HCT116 (cell line): ENCODE measurements around the gene PPFIA2. TPM values are rescaled to one million over a fixed set of nuclear protein-coding genes. Genes with fewer than 3 reads are reported as not detected.

Source experiments
- ATAC-seq: fragments of 200-7000 bp; cut with Tn5 transposase; 2 replicates; pipeline ENCODE4 v1.9.1; 2020; ENCODE audit warnings: mild to moderate bottlenecking, moderate library complexity
- BruUV-seq: library from RNA; stranded (reverse); fragments of 400-500 nt; replicated peaks from 2 replicates; lab custom pipeline; 2021; lab: Mats Ljungman, UMichigan
- CTCF ChIA-PET: fragments of 300-600 bp; sonication (Branson Sonifier 250); formaldehyde crosslinking; loops from one replicate; lab custom pipeline; 2021; ENCODE audit warnings: antibody characterized with exemption; lab: Charles Lee
- POLR2A ChIA-PET: fragments of 300-600, 350-600 bp; sonication (Branson Sonifier 250); formaldehyde crosslinking; loops from one replicate; lab custom pipeline; 2021; ENCODE audit warnings: antibody characterized with exemption; lab: Charles Lee
- RAD21 ChIA-PET, 2 experiments: fragments of 300-600 bp; sonication (Branson Sonifier 250); formaldehyde crosslinking; loops; one replicate each; lab custom pipeline; 2023; ENCODE audit warnings: low total read pairs in 2 of 2; ENCODE audit not compliant: uncharacterized antibody in 2 of 2, unreplicated experiment in 2 of 2, low non-redundant PET in 1 of 2; lab: Charles Lee
- DNase-seq: peaks from one replicate; pipeline ENCODE4 v3.0.0-alpha.2; 2010; ENCODE audit warnings: low read depth, low spot score
- H2AFZ ChIP-seq: fragments of 200-600 bp; shearing (Covaris generic), sonication (generic); 2 replicates; pipeline ENCODE4 v1.6.1; 2017; ENCODE audit warnings: low read depth, mixed run types, mixed read lengths, antibody characterized with exemption, low read length; ENCODE audit not compliant: poor library complexity, severe bottlenecking
- H3K27ac ChIP-seq: 2 replicates; pipeline ENCODE4 v1.5.1; 2012; ENCODE audit warnings: low read depth, low read length
- H3K27me3 ChIP-seq: fragments of 200-600 bp; sonication (generic); 2 replicates; pipeline ENCODE4 v1.6.1; 2016; ENCODE audit warnings: mixed run types, low read length, mixed read lengths; ENCODE audit not compliant: insufficient read depth
- H3K36me3 ChIP-seq, 2 experiments: fragments of 200-500 bp in 1 of 2; fragments of 200-600 bp in 1 of 2; sonication (Bioruptor generic) in 1 of 2; sonication (generic) in 1 of 2; 2 replicates each; pipeline versions ENCODE4 v1.5.1 to v1.6.1; 2014 to 2016; ENCODE audit warnings: low read length in 2 of 2, inconsistent platforms in 1 of 2, mixed read lengths in 1 of 2, mixed run types in 1 of 2; ENCODE audit not compliant: insufficient read depth in 2 of 2, control insufficient read depth in 1 of 2
- H3K4me1 ChIP-seq, 2 experiments: fragments of 200-600 bp in 1 of 2; sonication (generic) in 1 of 2; 2 replicates each; pipeline versions ENCODE4 v1.5.1 to v1.6.1; 2012 to 2017; ENCODE audit warnings: low read length in 2 of 2, inconsistent platforms in 1 of 2, mild to moderate bottlenecking in 1 of 2, mixed read lengths in 1 of 2, mixed run types in 1 of 2, moderate library complexity in 1 of 2; ENCODE audit not compliant: insufficient read depth in 2 of 2, control insufficient read depth in 1 of 2
- H3K4me2 ChIP-seq: fragments of 200-600 bp; sonication (generic); 2 replicates; pipeline ENCODE4 v1.6.1; 2017; ENCODE audit warnings: mixed run types, low read length, mixed read lengths
- H3K4me3 ChIP-seq, 2 experiments: fragments of 200-600 bp in 1 of 2; sonication (generic) in 1 of 2; replicated peaks in 1 of 2; 2 replicates each; pipeline ENCODE4 v1.5.1; 2011 to 2016; ENCODE audit warnings: low read length in 2 of 2, control low read depth in 1 of 2, low read depth in 1 of 2, mild to moderate bottlenecking in 1 of 2, mixed read lengths in 1 of 2, mixed run types in 1 of 2
- H3K79me2 ChIP-seq: fragments of 200-600 bp; sonication (generic); 2 replicates; pipeline ENCODE4 v1.6.1; 2017; ENCODE audit warnings: mild to moderate bottlenecking, mixed run types, low read length, moderate library complexity, mixed read lengths; ENCODE audit not compliant: insufficient read depth
- H3K9ac ChIP-seq: fragments of 200-600 bp; sonication (generic); 2 replicates; pipeline ENCODE4 v1.6.1; 2016; ENCODE audit warnings: low read length, mixed read lengths
- H3K9me2 ChIP-seq: fragments of 200-600 bp; sonication (generic), shearing (Covaris generic); 2 replicates; pipeline ENCODE4 v1.6.1; 2017; ENCODE audit warnings: mixed run types, mild to moderate bottlenecking, moderate library complexity; ENCODE audit not compliant: insufficient read depth
- H3K9me3 ChIP-seq, 2 experiments: fragments of 200-500 bp in 1 of 2; fragments of 200-600 bp in 1 of 2; sonication (Bioruptor generic) in 1 of 2; sonication (generic) in 1 of 2; 2 replicates each; pipeline ENCODE4 v1.6.1; 2014 to 2017; ENCODE audit warnings: low read length in 2 of 2, mixed read lengths in 2 of 2, inconsistent platforms in 1 of 2, low read depth in 1 of 2, mild to moderate bottlenecking in 1 of 2, mixed run types in 1 of 2, moderate library complexity in 1 of 2; ENCODE audit not compliant: control insufficient read depth in 1 of 2, insufficient read depth in 1 of 2
- H4K20me1 ChIP-seq: fragments of 200-600 bp; sonication (generic), shearing (Covaris generic); 2 replicates; pipeline ENCODE4 v1.6.1; 2017; ENCODE audit warnings: mixed run types, mild to moderate bottlenecking, moderate library complexity; ENCODE audit not compliant: insufficient read depth
- CBX3 ChIP-seq: IDR thresholded peaks from 2 replicates; pipeline ENCODE4 v1.6.1; 2012; ENCODE audit warnings: low read depth
- CEBPB ChIP-seq: IDR thresholded peaks from 2 replicates; pipeline ENCODE4 v1.6.1; 2012; ENCODE audit warnings: low read depth
- CTCF ChIP-seq, 3 experiments: fragments of 200-600 bp in 1 of 3; sonication (generic) in 1 of 3; IDR thresholded peaks in 2 of 3; conservative IDR thresholded peaks in 1 of 3; 2 replicates each; pipeline ENCODE4 v1.5.1; 2012 to 2017; ENCODE audit warnings: low read depth in 2 of 3, low read length in 2 of 3, antibody characterized with exemption in 1 of 3, borderline replicate concordance in 1 of 3, control low read depth in 1 of 3, mild to moderate bottlenecking in 1 of 3, mixed read lengths in 1 of 3, mixed run types in 1 of 3, moderate library complexity in 1 of 3; ENCODE audit not compliant: insufficient read depth in 1 of 3
- EGR1 ChIP-seq: IDR thresholded peaks from 2 replicates; pipeline ENCODE4 v1.6.1; 2012; ENCODE audit warnings: low read depth
- ELF1 ChIP-seq: IDR thresholded peaks from 2 replicates; pipeline ENCODE4 v1.6.1; 2012; ENCODE audit warnings: low read depth, borderline replicate concordance
- EZH2 ChIP-seq: fragments of 200-600 bp; sonication (generic); IDR thresholded peaks from 2 replicates; pipeline ENCODE4 v1.6.1; 2017; ENCODE audit warnings: antibody characterized with exemption, mixed run types
- FOSL1 ChIP-seq: IDR thresholded peaks from 2 replicates; pipeline ENCODE4 v1.6.1; 2012; ENCODE audit warnings: low read depth
- JUND ChIP-seq: IDR thresholded peaks from 2 replicates; pipeline ENCODE4 v1.6.1; 2012
- MAX ChIP-seq: IDR thresholded peaks from 2 replicates; pipeline ENCODE4 v1.6.1; 2012
- POLR2A ChIP-seq: IDR thresholded peaks from 2 replicates; pipeline ENCODE4 v1.7.0; 2011; ENCODE audit warnings: borderline replicate concordance; ENCODE audit not compliant: insufficient read depth, insufficient read length; ENCODE audit errors: extremely low read depth
- POLR2AphosphoS5 ChIP-seq: IDR thresholded peaks from 2 replicates; pipeline ENCODE4 v1.6.1; 2011; ENCODE audit warnings: mild to moderate bottlenecking, low read depth, low read length, moderate library complexity
- RAD21 ChIP-seq: IDR thresholded peaks from 2 replicates; pipeline ENCODE4 v1.6.1; 2012; ENCODE audit warnings: low read depth, mild to moderate bottlenecking
- SIN3A ChIP-seq: IDR thresholded peaks from 2 replicates; pipeline ENCODE4 v1.6.1; 2012; ENCODE audit warnings: low read depth
- SP1 ChIP-seq: IDR thresholded peaks from 2 replicates; pipeline ENCODE4 v1.6.1; 2012; ENCODE audit warnings: low read depth
- SRF ChIP-seq: IDR thresholded peaks from 2 replicates; pipeline ENCODE4 v1.6.1; 2012; ENCODE audit warnings: low read depth
- TCF7L2 ChIP-seq: IDR thresholded peaks from 2 replicates; pipeline ENCODE4 v1.7.0; 2011; ENCODE audit warnings: borderline replicate concordance, inconsistent platforms; ENCODE audit not compliant: insufficient read depth, insufficient read length; ENCODE audit errors: extremely low read depth
- YY1 ChIP-seq: IDR thresholded peaks from 2 replicates; pipeline ENCODE4 v1.6.1; 2011; ENCODE audit warnings: low read length, low read depth, moderate library complexity, mild to moderate bottlenecking; ENCODE audit not compliant: insufficient replicate concordance; ENCODE audit errors: extremely low read depth
- ZFX ChIP-seq: fragments of 450-650 bp; IDR thresholded peaks from 2 replicates; pipeline ENCODE4 v1.6.1; 2017
- intact Hi-C: fragments of 100-400 bp; cut with micrococcal nuclease; formaldehyde crosslinking; loops from 2 replicates; pipeline ENCODE4 v1.10.0; 2022
- total RNA-seq: library from RNA; stranded (reverse); gene quantifications from one replicate; pipeline ENCODE4 v1.2.1, GENCODE V29; 2021; ENCODE audit not compliant: unreplicated experiment

Gene PPFIA2
- total RNA-seq, 1 experiment from 2014 or later = not detected

GRCh38 chr12:81245458-81245857, 513.7 kb downstream of the PPFIA2 start:
- no peak overlapping the region for H2AFZ ChIP-seq
- no peak for DNase-seq
- intact Hi-C loops = no loop called here
- no peaks in the 10 kb centered on the region for H3K4me1 ChIP-seq
- no peaks in the 10 kb centered on the region for H3K9me2 ChIP-seq
- H3K36me3 ChIP-seq = no peaks in the 10 kb centered on the region
- no peaks in the 10 kb centered on the region for H4K20me1 ChIP-seq
- no peak overlapping the region for H3K4me3 ChIP-seq
- TF ChIP-seq EZH2 = no peak
- TF ChIP-seq MAX = no peak
- TF ChIP-seq ELF1 = no peak
- TF ChIP-seq RAD21 = no peak
- TF ChIP-seq SIN3A = no peak
- TF ChIP-seq CEBPB = no peak
- H3K27ac ChIP-seq = no peak overlapping the region
- no peak overlapping the region for H3K9ac ChIP-seq
- no peak overlapping the region for H3K4me2 ChIP-seq
- ChIA-PET POLR2A (no interaction called here), CTCF (no interaction called here), RAD21 (no interaction called here)
- H3K27me3 ChIP-seq = peaks cover 6% of the 10 kb centered on the region; the same call in 1 of the 2 replicates
- no peak for ATAC-seq
- H3K79me2 ChIP-seq = no peaks in the 10 kb centered on the region
- no TSS peak for BruUV-seq
- H3K9me3 ChIP-seq = no peaks in the 10 kb centered on the region

- Histone ChIP-seq H4K20me1 (no peaks in the 10 kb centered on the region), H3K4me1 (no peaks in the 10 kb centered on the region), H3K9ac (no peak overlapping the region), H3K9me2 (no peaks in the 10 kb centered on the region), H3K27me3 (no peaks in the 10 kb centered on the region), H3K79me2 (no peaks in the 10 kb centered on the region), H3K9me3 (no peaks in the 10 kb centered on the region), H2AFZ (no peak overlapping the region), H3K36me3 (no peaks in the 10 kb centered on the region), H3K27ac (no peak overlapping the region), H3K4me2 (no peak overlapping the region), H3K4me3 (no peak overlapping the region)
- CTCF ChIA-PET = interaction anchor here (1.4 kb wide), 1 partner anchor 26 kb away, joined by 3 read pairs; no protein-coding TSS in a partner anchor
- TF ChIP-seq SIN3A (no peak), EZH2 (no peak), CTCF (IDR thresholded peaks at IDR 0.05 in 2 of 3, conservative IDR thresholded peaks at IDR 0.05 in 1 of 3; ENCODE audit: borderline replicate concordance in 1 of 3, insufficient read depth in 1 of 3, low read depth in 2 of 3, low read length in 2 of 3) (no peak), CBX3 (no peak), SP1 (no peak), ELF1 (no peak), YY1 (no peak), ZFX (no peak), SRF (no peak), EGR1 (no peak), POLR2A (no peak), MAX (no peak), FOSL1 (no peak), JUND (no peak), POLR2AphosphoS5 (no peak), TCF7L2 (no peak)
- RAD21 ChIA-PET = no interaction called here
- ATAC-seq (no peak), DNase-seq (no peak)
- intact Hi-C loops = no loop called here
- no TSS peak for BruUV-seq
- POLR2A ChIA-PET = no interaction called here
Measured at GRCh38 chr12:81231574-81232368, 527.4 kb downstream of the PPFIA2 start.
